MM.1S (cell line): ENCODE measurements around the gene C3orf62.

ENCODE experiments used
- DNase-seq: peaks from one replicate; pipeline ENCODE4 v3.0.0-alpha.2; 2015
- H2AFZ ChIP-seq: fragments of 300-600 bp; sonication (generic); 2 replicates; pipeline ENCODE4 v1.6.0; 2016; ENCODE audit warnings: antibody characterized with exemption, low read length
- H3F3A ChIP-seq: fragments of 300-600 bp; sonication (generic); 2 replicates; pipeline ENCODE4 v1.6.1; 2016; ENCODE audit warnings: mild to moderate bottlenecking, antibody characterized with exemption, low read length, moderate library complexity, mixed read lengths; ENCODE audit not compliant: insufficient read depth
- H3K27ac ChIP-seq: fragments of 300-600 bp; sonication (generic); 2 replicates; pipeline ENCODE4 v1.5.1; 2016; ENCODE audit warnings: mild to moderate bottlenecking, low read length
- H3K27me3 ChIP-seq: fragments of 300-600 bp; sonication (generic); replicated peaks from 2 replicates; pipeline ENCODE4 v1.6.0; 2016; ENCODE audit warnings: low read length; ENCODE audit not compliant: insufficient read depth
- H3K36me3 ChIP-seq: fragments of 300-600 bp; sonication (generic); replicated peaks from 2 replicates; pipeline ENCODE4 v1.6.1; 2016; ENCODE audit warnings: mild to moderate bottlenecking, low read length, mixed read lengths; ENCODE audit not compliant: insufficient read depth
- H3K4me1 ChIP-seq: fragments of 300-600 bp; sonication (generic); 2 replicates; pipeline ENCODE4 v1.6.1; 2016; ENCODE audit warnings: low read length, mixed read lengths
- H3K4me2 ChIP-seq: fragments of 300-600 bp; sonication (generic); 2 replicates; pipeline ENCODE4 v1.6.0; 2016; ENCODE audit warnings: low read depth, low read length
- H3K4me3 ChIP-seq: fragments of 300-600 bp; sonication (generic); 2 replicates; pipeline ENCODE4 v1.5.1; 2016; ENCODE audit warnings: low read length, mixed read lengths
- H3K79me2 ChIP-seq: fragments of 300-600 bp; sonication (generic); 2 replicates; pipeline ENCODE4 v1.6.1; 2016; ENCODE audit warnings: mixed run types, low read length, mixed read lengths
- H3K9ac ChIP-seq: fragments of 300-600 bp; sonication (generic); 2 replicates; pipeline ENCODE4 v1.6.1; 2016; ENCODE audit warnings: low read length, mixed read lengths
- H3K9me2 ChIP-seq: fragments of 300-600 bp; sonication (generic); replicated peaks from 2 replicates; pipeline ENCODE4 v1.6.1; 2016; ENCODE audit warnings: mild to moderate bottlenecking, low read length, mixed read lengths; ENCODE audit not compliant: insufficient read depth
- H3K9me3 ChIP-seq: fragments of 300-600 bp; sonication (generic); replicated peaks from 2 replicates; pipeline ENCODE4 v1.6.1; 2016; ENCODE audit warnings: mild to moderate bottlenecking, low read length, mixed read lengths; ENCODE audit not compliant: insufficient read depth
- H4K20me1 ChIP-seq: fragments of 300-600 bp; sonication (generic); 2 replicates; pipeline ENCODE4 v1.6.1; 2016; ENCODE audit warnings: mild to moderate bottlenecking, low read length, moderate library complexity, mixed read lengths; ENCODE audit not compliant: insufficient read depth
- EZH2 ChIP-seq: fragments of 300-600 bp; sonication (generic); optimal IDR thresholded peaks from 2 replicates; pipeline ENCODE3; 2017; ENCODE audit warnings: low read depth, mild to moderate bottlenecking, antibody characterized with exemption, low read length, mixed read lengths
- EZH2phosphoT487 ChIP-seq: fragments of 300-600 bp; sonication (generic); IDR thresholded peaks from 2 replicates; pipeline ENCODE4 v1.6.1; 2018; ENCODE audit warnings: antibody characterized with exemption, low read length
- TF ChIP-seq, protein P1 (sequence below): fragments of 300-600 bp; sonication (generic); IDR thresholded peaks from 2 replicates; pipeline ENCODE4 v1.5.1; 2016; ENCODE audit warnings: antibody characterized with exemption, low read length, mixed read lengths

The C3orf62 gene

DNA sequence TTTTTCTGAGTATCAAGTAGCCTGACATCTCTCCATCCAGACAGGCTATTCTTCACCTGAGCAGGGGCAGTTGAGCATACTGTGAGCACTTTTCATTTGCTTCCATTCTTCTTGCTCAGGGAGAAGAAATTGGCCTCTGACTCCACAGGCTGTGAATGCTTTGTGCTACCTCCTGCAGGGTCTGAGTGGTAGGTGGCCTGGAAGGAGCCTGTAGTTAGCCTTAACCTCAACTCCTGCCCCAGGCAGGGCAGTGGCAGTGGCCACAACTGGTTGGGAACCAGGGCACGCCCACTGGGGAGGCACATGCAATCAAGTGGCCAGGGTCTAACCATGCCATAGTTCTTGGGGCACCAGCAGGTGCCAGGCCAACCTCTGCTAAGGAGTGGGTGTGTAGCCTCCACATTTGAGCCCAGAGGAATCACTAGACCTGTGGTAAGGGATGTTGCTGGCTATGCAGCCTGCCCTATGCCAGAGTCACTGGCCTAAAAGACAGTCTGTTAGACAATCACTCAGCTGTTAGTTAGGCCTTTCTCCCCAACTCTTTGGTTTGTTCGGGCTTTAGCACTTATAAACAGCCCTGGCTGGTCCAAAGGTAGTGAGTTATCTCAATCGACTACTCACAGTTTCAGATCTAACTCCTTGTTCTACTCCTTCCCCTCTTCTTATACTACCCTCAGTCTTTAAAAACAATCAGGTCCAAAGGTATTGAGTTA is 7.4 kb downstream of the C3orf62 start:
- no peaks in the 10 kb centered on the region for H3K4me1 ChIP-seq
- H4K20me1 ChIP-seq, result no peaks in the 10 kb centered on the region
- H3K9me3 ChIP-seq, result no peaks in the 10 kb centered on the region
- TF ChIP-seq EZH2, result no peak
- TF ChIP-seq EZH2phosphoT487, result no peak
- TF ChIP-seq, protein P1, sequence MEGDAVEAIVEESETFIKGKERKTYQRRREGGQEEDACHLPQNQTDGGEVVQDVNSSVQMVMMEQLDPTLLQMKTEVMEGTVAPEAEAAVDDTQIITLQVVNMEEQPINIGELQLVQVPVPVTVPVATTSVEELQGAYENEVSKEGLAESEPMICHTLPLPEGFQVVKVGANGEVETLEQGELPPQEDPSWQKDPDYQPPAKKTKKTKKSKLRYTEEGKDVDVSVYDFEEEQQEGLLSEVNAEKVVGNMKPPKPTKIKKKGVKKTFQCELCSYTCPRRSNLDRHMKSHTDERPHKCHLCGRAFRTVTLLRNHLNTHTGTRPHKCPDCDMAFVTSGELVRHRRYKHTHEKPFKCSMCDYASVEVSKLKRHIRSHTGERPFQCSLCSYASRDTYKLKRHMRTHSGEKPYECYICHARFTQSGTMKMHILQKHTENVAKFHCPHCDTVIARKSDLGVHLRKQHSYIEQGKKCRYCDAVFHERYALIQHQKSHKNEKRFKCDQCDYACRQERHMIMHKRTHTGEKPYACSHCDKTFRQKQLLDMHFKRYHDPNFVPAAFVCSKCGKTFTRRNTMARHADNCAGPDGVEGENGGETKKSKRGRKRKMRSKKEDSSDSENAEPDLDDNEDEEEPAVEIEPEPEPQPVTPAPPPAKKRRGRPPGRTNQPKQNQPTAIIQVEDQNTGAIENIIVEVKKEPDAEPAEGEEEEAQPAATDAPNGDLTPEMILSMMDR, result no peak
- no peaks in the 10 kb centered on the region for H3K79me2 ChIP-seq
- H3K9ac ChIP-seq, result no peak overlapping the region
- H3K9me2 ChIP-seq, result no peaks in the 10 kb centered on the region
- H3K4me3 ChIP-seq, result no peak overlapping the region
- no peak overlapping the region for H3K4me2 ChIP-seq
- no peak for DNase-seq
- H2AFZ ChIP-seq, result no peak overlapping the region
- H3K36me3 ChIP-seq, result no peaks in the 10 kb centered on the region
- no peaks in the 10 kb centered on the region for H3K27me3 ChIP-seq
- H3F3A ChIP-seq, result no peaks in the 10 kb centered on the region
- H3K27ac ChIP-seq, result no peak overlapping the region

DNA sequence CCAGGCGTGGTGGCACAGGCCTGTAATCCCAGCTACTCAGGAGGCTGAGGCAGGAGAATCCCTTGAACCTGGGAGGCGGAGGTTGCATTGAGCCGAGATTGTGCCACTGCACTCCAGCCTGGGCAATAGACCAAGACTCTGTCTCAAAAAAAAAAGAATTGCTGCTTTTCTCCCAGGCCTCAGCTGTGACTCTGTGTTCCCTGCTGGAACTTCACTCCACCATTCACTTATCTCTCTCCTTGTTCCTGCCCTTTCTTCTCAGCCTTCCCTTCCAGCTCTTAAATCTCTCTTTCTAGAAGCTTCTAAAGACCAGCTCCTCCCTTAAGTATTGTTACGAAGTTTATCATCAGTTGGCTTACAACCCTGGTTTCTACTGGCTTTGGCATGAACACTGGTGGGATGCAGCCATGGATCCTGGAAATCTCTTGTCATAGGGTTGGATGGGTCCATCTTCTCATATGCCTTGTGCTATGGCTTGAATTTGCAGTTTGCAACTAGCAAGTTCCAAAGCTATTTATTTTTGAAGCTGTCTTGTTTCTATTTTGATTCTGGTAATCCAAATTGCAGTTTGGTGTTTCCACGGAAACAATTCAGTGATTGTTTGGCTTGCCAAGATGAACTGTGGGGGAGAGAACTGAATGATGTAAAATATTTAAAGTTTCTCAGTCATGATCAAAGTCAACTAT is 10.5 kb downstream of the C3orf62 start:
- Histone ChIP-seq H3F3A (no peaks in the 10 kb centered on the region), H3K79me2 (no peaks in the 10 kb centered on the region), H3K9ac (no peak overlapping the region), H3K4me1 (no peaks in the 10 kb centered on the region), H4K20me1 (no peaks in the 10 kb centered on the region), H3K27me3 (no peaks in the 10 kb centered on the region), H3K27ac (no peak overlapping the region), H3K9me3 (no peaks in the 10 kb centered on the region), H3K9me2 (no peaks in the 10 kb centered on the region), H2AFZ (no peak overlapping the region), H3K36me3 (no peaks in the 10 kb centered on the region), H3K4me2 (no peak overlapping the region), H3K4me3 (no peak overlapping the region)
- no peak for TF ChIP-seq EZH2
- no peak for TF ChIP-seq EZH2phosphoT487
- TF ChIP-seq, protein P1, result no peak
- DNase-seq, result no peak

DNA sequence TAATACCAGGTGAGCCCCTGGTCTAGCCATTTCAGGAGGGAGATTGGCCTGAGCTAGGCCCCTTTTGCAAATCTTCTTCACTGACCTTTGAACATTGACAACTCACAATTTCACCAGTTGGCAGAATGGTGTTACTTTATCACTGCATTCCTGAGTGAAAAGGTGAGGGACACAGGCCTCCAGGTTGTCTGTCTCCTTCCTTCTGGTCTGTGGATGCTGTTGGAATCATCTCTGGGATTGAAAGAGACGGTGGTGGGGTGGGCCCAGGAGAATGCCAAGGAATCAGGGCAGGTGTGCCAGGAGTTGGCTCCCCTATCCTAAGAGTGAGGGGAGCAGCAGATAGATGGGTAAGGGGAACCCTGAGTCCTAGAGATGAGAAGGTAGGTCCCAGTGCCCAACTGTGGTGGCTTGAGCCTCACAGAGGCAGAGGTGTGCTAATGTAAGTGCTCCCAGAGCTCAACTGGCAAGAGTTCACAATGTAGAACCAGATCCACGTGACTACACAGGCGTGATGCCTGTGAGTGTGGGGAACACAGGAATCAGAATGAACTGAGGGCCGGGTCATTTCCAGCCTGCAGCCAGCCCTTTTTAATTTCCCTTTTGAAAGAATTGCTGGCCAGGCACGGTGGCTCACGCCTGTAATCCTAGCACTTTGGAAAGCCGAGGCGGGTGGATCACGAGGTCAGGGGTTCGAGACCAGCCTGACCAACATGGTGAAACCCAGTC is 11.2 kb downstream of the C3orf62 start:
- Histone ChIP-seq H3K9me2 (no peaks in the 10 kb centered on the region), H3K79me2 (no peaks in the 10 kb centered on the region), H2AFZ (no peak overlapping the region), H3K27ac (no peak overlapping the region), H3K4me2 (no peak overlapping the region), H3K4me3 (no peak overlapping the region), H3F3A (no peaks in the 10 kb centered on the region; the same call in 1 of the 2 replicates), H3K4me1 (no peaks in the 10 kb centered on the region), H3K9ac (no peak overlapping the region), H3K36me3 (no peaks in the 10 kb centered on the region), H3K27me3 (no peaks in the 10 kb centered on the region), H3K9me3 (no peaks in the 10 kb centered on the region), H4K20me1 (no peaks in the 10 kb centered on the region)
- no peak for DNase-seq
- TF ChIP-seq EZH2phosphoT487 (no peak), EZH2 (no peak)
- TF ChIP-seq, protein P1, result no peak
